ENCODE results near the gene ITGA2B. TPM values are rescaled to one million over a fixed set of nuclear protein-coding genes. Genes with fewer than 3 reads are reported as not detected.

ITGA2B gene
- total and polyA plus RNA-seq, 2 experiments from 2014 or later, result 13.3 to 13.9 TPM

GRCh38 chr17:44394833-44395232 is 5.4 kb upstream of the ITGA2B start:
- no peaks in the 10 kb centered on the region for H3K9me3 Mint-ChIP-seq
- H3K4me3 Mint-ChIP-seq, result no peak overlapping the region
- TF ChIP-seq STAT1 (IDR thresholded peaks at IDR 0.05; ENCODE audit: unreplicated experiment), result no peak
- no peak for TF ChIP-seq ZNF114 (CRISPR knock-in tag; IDR thresholded peaks at IDR 0.05)
- TF ChIP-seq ETS1 (IDR thresholded peaks at IDR 0.05), result no peak
- TF ChIP-seq CTCF (conservative IDR thresholded peaks at IDR 0.05; ENCODE audit: low read depth in 2 of 2), result no peak
- no peak for TF ChIP-seq CREB1 (CRISPR knock-in tag; IDR thresholded peaks at IDR 0.05; ENCODE audit: low read depth)
- TF ChIP-seq NANOG (IDR thresholded peaks at IDR 0.05; ENCODE audit: borderline replicate concordance), result no peak
- no peak for TF ChIP-seq EZH2phosphoT487 (IDR thresholded peaks at IDR 0.05; ENCODE audit: unreplicated experiment)
- TF ChIP-seq EZH2 (IDR thresholded peaks at IDR 0.05; ENCODE audit: low read depth, unreplicated experiment), result no peak
- no peak for TF ChIP-seq JUNB (IDR thresholded peaks at IDR 0.05; ENCODE audit: unreplicated experiment)
- no peak for TF ChIP-seq REST (IDR thresholded peaks at IDR 0.05; ENCODE audit: unreplicated experiment)
- TF ChIP-seq ZNF331 (CRISPR knock-in tag; IDR thresholded peaks at IDR 0.05; ENCODE audit: low read depth), result no peak
- TF ChIP-seq POLR2AphosphoS5 (IDR thresholded peaks at IDR 0.05; ENCODE audit: low read depth), result no peak
- no peak for TF ChIP-seq ZNF462 (CRISPR knock-in tag; IDR thresholded peaks at IDR 0.05)
- Histone ChIP-seq H4K20me1 (replicated peaks; ENCODE audit: insufficient read depth) (no peaks in the 10 kb centered on the region; the same call in 1 of the 2 replicates), H2AFZ (no peak overlapping the region), H3K4me2 (no peak overlapping the region), H3K27me3 (ENCODE audit: insufficient read depth) (no peaks in the 10 kb centered on the region), H3K79me2 (replicated peaks; ENCODE audit: insufficient read depth) (no peaks in the 10 kb centered on the region), H3K4me1 (ENCODE audit: insufficient read depth) (peaks cover 8% of the 10 kb centered on the region; the same call in 1 of the 2 replicates), H3K36me3 (ENCODE audit: insufficient read depth) (0 out of 2 replicates have a peak, but pooled peaks cover 3% of the 10 kb centered on the region), H3K4me3 (no peak overlapping the region), H3K9me2 (ENCODE audit: insufficient read depth) (0 out of 2 replicates have a peak, but pooled peaks cover 5% of the 10 kb centered on the region), H3K27ac (ENCODE audit: low read depth) (no peak overlapping the region), H3F3A (replicated peaks; ENCODE audit: low read depth) (0 out of 2 replicates have a peak, but pooled peaks cover 7% of the 10 kb centered on the region)
- no peak for DNase-seq (ENCODE audit: low spot score)
- H3K36me3 Mint-ChIP-seq (ENCODE audit: low read depth), result peaks cover 24% of the 10 kb centered on the region
- H3K27ac Mint-ChIP-seq, result no peak overlapping the region
- peaks cover 7% of the 10 kb centered on the region for H3K4me1 Mint-ChIP-seq
- ATAC-seq, result no peak
- H3K27me3 Mint-ChIP-seq (ENCODE audit: insufficient read depth, low read depth, poor library complexity), result peaks cover 10% of the 10 kb centered on the region
